Measurements from ENCODE around the gene CIRBP.

CIRBP gene

GRCh38 chr19:1227304-1228054, 41.7 kb upstream of the CIRBP start:
- DNase-seq (ENCODE audit: insufficient read length, low spot score) (no peak), FAIRE-seq (no peak)
- no peak for TF ChIP-seq CTCF (IDR thresholded peaks at IDR 0.05; ENCODE audit: insufficient read depth, missing control alignments)

- no peak for TF ChIP-seq CTCF (IDR thresholded peaks at IDR 0.05; ENCODE audit: insufficient read depth, missing control alignments)
- FAIRE-seq (no peak), DNase-seq (ENCODE audit: insufficient read length, low spot score) (no peak)
Measured at GRCh38 chr19:1228161-1228957, 40.8 kb upstream of the CIRBP start.

DNA sequence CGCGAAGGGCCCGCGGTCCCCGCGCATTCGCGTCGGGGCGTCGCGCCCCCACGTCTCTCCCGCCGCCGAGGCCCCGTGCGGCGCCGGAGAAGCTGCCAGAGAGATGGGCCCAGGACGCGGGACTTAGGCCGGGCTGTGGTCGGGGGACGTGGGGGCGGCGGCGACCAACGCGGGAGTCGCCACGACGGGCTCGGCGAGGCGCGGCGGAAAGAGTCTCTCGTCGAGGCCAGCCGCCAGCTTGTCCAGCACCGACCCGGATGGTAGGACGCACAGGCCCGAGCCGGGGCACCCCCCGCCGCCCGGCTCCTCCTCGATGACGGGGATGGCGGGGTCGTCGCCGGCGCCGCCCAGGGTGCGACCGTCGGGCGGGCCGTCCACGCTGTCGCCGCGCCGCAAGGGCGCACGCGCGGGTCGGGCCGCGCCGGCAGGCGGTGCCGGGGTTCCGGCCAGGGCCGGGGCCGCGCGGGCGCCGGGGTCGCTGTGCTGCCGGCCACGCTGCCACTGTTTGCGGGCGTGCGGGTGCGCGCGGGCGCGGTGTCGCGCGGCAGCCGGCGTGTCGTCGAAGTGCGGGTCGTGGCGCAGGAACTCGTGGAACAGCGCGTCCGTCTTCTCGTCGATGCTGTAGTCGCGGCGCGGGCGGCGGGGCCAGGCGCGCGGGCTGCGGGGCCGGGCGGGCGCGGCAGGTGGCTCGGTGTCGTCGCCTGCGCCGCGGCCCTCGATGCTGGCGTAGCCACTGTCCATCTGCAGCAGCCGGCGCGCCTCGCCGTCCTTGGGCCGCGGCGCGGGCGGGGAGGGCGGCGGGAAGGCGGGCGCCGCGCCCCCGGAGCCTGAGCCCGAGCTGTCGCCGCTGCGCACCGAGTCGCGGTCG, 39.8 kb upstream of the CIRBP start:
- FAIRE-seq, result no peak
- TF ChIP-seq CTCF (IDR thresholded peaks at IDR 0.05; ENCODE audit: insufficient read depth, missing control alignments), result no peak
- DNase-seq (ENCODE audit: insufficient read length, low spot score), result no peak

- no peak for TF ChIP-seq CTCF (IDR thresholded peaks at IDR 0.05; ENCODE audit: insufficient read depth, missing control alignments)
- FAIRE-seq (no peak), DNase-seq (ENCODE audit: insufficient read length, low spot score) (no peak)
Measured at GRCh38 chr19:1229924-1230782, 39.0 kb upstream of the CIRBP start.

GRCh38 chr19:1230783-1231489, 38.2 kb upstream of the CIRBP start:
- no peak for DNase-seq (ENCODE audit: insufficient read length, low spot score)
- no peak for TF ChIP-seq CTCF (IDR thresholded peaks at IDR 0.05; ENCODE audit: insufficient read depth, missing control alignments)
- no peak for FAIRE-seq
